Esophagus muscularis mucosa (tissue), 4 donors: ENCODE data around the gene TMEM44. TPM values are rescaled to one million over a fixed set of nuclear protein-coding genes. Genes with fewer than 3 reads are reported as not detected.
"Not testable (repeated sequence)": the region's sequence is repeated elsewhere in the genome, so short reads cannot be mapped to it uniquely, and the experiment has no call there.

Experiments
- DNase-seq: peaks from one replicate; pipeline ENCODE4 v3.0.0-alpha.2; 2017; ENCODE audit errors: extremely low spot score
- H3K27ac ChIP-seq, 4 donors: fragments of 200-600 bp; sonication (generic); replicated peaks in 1 of 4; 1 replicate in 3 of 4; 2 replicates in 1 of 4; pipeline ENCODE4 v1.5.1; 2016 to 2019; ENCODE audit warnings: mild to moderate bottlenecking in 1 of 4
- H3K27me3 ChIP-seq, 4 donors: fragments of 200-600 bp; sonication (generic); one replicate each; pipeline versions ENCODE4 v1.5.1 to v1.6.0; 2016 to 2019
- H3K36me3 ChIP-seq, 4 donors: fragments of 200-600 bp; sonication (generic); one replicate each; pipeline ENCODE4 v1.5.1; 2016 to 2019
- H3K4me1 ChIP-seq, 4 donors: fragments of 200-600 bp; sonication (generic); one replicate each; pipeline ENCODE4 v1.5.1; 2016 to 2019
- H3K4me3 ChIP-seq, 4 donors: fragments of 200-600 bp; sonication (generic); 1 replicate in 2 of 4; 2 replicates in 2 of 4; pipeline ENCODE4 v1.5.1; 2016 to 2019; ENCODE audit warnings: mild to moderate bottlenecking in 4 of 4, moderate library complexity in 1 of 4
- H3K9me3 ChIP-seq, 4 donors: fragments of 200-600 bp; sonication (generic); 1 replicate in 3 of 4; 2 replicates in 1 of 4; pipeline ENCODE4 v1.5.1; 2016 to 2019
- CTCF ChIP-seq, 3 experiments: fragments of 200-600 bp in 2 of 3; fragments of 450-650 bp in 1 of 3; sonication (generic) in 2 of 3; IDR thresholded peaks; one replicate each; pipeline ENCODE4 v1.5.1; 2017 to 2019; ENCODE audit warnings: antibody characterized with exemption in 3 of 3, mild to moderate bottlenecking in 2 of 3, moderate library complexity in 1 of 3
- EP300 ChIP-seq: sonication (generic); formaldehyde crosslinking; IDR thresholded peaks from one replicate; pipeline ENCODE4 v1.6.1; 2017; ENCODE audit warnings: antibody characterized with exemption
- POLR2A ChIP-seq: fragments of 450-650 bp; IDR thresholded peaks from one replicate; pipeline ENCODE4 v1.6.1; 2017; ENCODE audit warnings: antibody characterized with exemption, moderate library complexity, mild to moderate bottlenecking, low read depth
- POLR2AphosphoS5 ChIP-seq, 2 donors: sonication (generic); formaldehyde crosslinking; IDR thresholded peaks; one replicate each; pipeline ENCODE4 v1.6.1; 2017; ENCODE audit warnings: antibody characterized with exemption in 2 of 2
- WGBS: methylation state at CpG from one replicate; pipeline ENCODE4 v1.1.5; 2018; 5-methylcytosine and 5-hydroxymethylcytosine counted together
- intact Hi-C: fragments of 100-400 bp; cut with DNase I; formaldehyde crosslinking; loops from one replicate; pipeline ENCODE4 v1.15.1; 2023
- total RNA-seq, 4 donors: library from RNA; depleted of rRNA; stranded (reverse); fragments of >200 nt; gene quantifications; one replicate each; pipeline versions ENCODE4 v1.1.0 to v1.2.1, GENCODE V29; 2016

The TMEM44 gene
- total RNA-seq, 4 donors from 2014 or later: 3.3 to 10.8 (median 9.3) TPM

- intact Hi-C loops: no loop called here
- 94% methylated on average over 9 of the region's 9 CpGs for WGBS
- no peak overlapping the region for H3K4me3 ChIP-seq
- DNase-seq: no peak
- H3K27me3 ChIP-seq: no peaks in the 10 kb centered on the region
- H3K9me3 ChIP-seq: no peaks in the 10 kb centered on the region
- TF ChIP-seq POLR2A: no peak
- no peak for TF ChIP-seq POLR2AphosphoS5 (IDR thresholded peaks at IDR 0.05)
- no peak for TF ChIP-seq EP300
- no peak for TF ChIP-seq CTCF (IDR thresholded peaks at IDR 0.05)
- no peak overlapping the region for H3K27ac ChIP-seq
- no peaks in the 10 kb centered on the region for H3K4me1 ChIP-seq
- peaks cover 0 to 31% (median 2%) of the 10 kb centered on the region in 4 donors for H3K36me3 ChIP-seq
These were observed 24.2 kb downstream of the TMEM44 start for GRCh38 chr3:194608981-194609380.

- no peaks in the 10 kb centered on the region for H3K27me3 ChIP-seq
- no peak for DNase-seq
- TF ChIP-seq CTCF (IDR thresholded peaks at IDR 0.05) (no peak), EP300 (no peak), POLR2AphosphoS5 (IDR thresholded peaks at IDR 0.05) (no peak), POLR2A (no peak)
- no peaks in the 10 kb centered on the region for H3K9me3 ChIP-seq
- H3K27ac ChIP-seq: no peak overlapping the region
- WGBS: 82% methylated on average over 9 of the region's 10 CpGs
- no peaks in the 10 kb centered on the region for H3K4me1 ChIP-seq
- no peak overlapping the region for H3K4me3 ChIP-seq
- peaks cover 0 to 37% (median 3%) of the 10 kb centered on the region in 4 donors for H3K36me3 ChIP-seq
- intact Hi-C loops: no loop called here
These were observed 25.4 kb downstream of the TMEM44 start for GRCh38 chr3:194607592-194608389.

GRCh38 chr3:194606941-194607340 is 26.3 kb downstream of the TMEM44 start:
- Histone ChIP-seq H3K9me3 (no peaks in the 10 kb centered on the region), H3K27me3 (no peaks in the 10 kb centered on the region), H3K4me3 (no peak overlapping the region), H3K4me1 (no peaks in the 10 kb centered on the region), H3K36me3 (peaks cover 0 to 37% (median 3%) of the 10 kb centered on the region in 4 donors), H3K27ac (no peak overlapping the region)
- DNase-seq: no peak
- intact Hi-C loops: no loop called here
- WGBS: 87% methylated on average over 3 of the region's 3 CpGs
- TF ChIP-seq POLR2AphosphoS5 (IDR thresholded peaks at IDR 0.05) (no peak), CTCF (IDR thresholded peaks at IDR 0.05) (no peak), POLR2A (no peak), EP300 (no peak)

- Histone ChIP-seq H3K36me3 (peaks cover 0 to 37% (median 3%) of the 10 kb centered on the region in 4 donors), H3K4me1 (no peaks in the 10 kb centered on the region), H3K4me3 (no peak overlapping the region), H3K27ac (no peak overlapping the region), H3K9me3 (no peaks in the 10 kb centered on the region), H3K27me3 (no peaks in the 10 kb centered on the region)
- intact Hi-C loops: no loop called here
- no peak for DNase-seq
- 95% methylated on average over 7 of the region's 8 CpGs for WGBS
- TF ChIP-seq CTCF (IDR thresholded peaks at IDR 0.05): no peak
- no peak for TF ChIP-seq POLR2AphosphoS5 (IDR thresholded peaks at IDR 0.05)
- no peak for TF ChIP-seq POLR2A
- TF ChIP-seq EP300: no peak
These were observed 27.1 kb downstream of the TMEM44 start for GRCh38 chr3:194606163-194606562.

- peaks cover 0 to 31% (median 3%) of the 10 kb centered on the region in 4 donors for H3K36me3 ChIP-seq
- H3K9me3 ChIP-seq, H3K4me1 ChIP-seq, intact Hi-C loops, H3K4me3 ChIP-seq, DNase-seq, H3K27ac ChIP-seq, H3K27me3 ChIP-seq: not testable (repeated sequence)
- WGBS: 87% methylated on average over 7 of the region's 7 CpGs
These were observed 27.9 kb downstream of the TMEM44 start for GRCh38 chr3:194605314-194605713.
